Neutrophil (primary cell): ENCODE data around the gene RBM33.
A peak's percentile ranks its signal among the peaks of the same experiment; 100 is the strongest.

Source experiments
- H3K27ac ChIP-seq: fragments of 200-600 bp; sonication (generic); 2 replicates; pipeline ENCODE4 v1.5.1; 2016; ENCODE audit warnings: mild to moderate bottlenecking, moderate library complexity
- H3K27me3 ChIP-seq: fragments of 200-600 bp; sonication (generic); 2 replicates; pipeline ENCODE4 v1.6.0; 2016; ENCODE audit warnings: mild to moderate bottlenecking
- H3K36me3 ChIP-seq: fragments of 200-600 bp; sonication (generic); 2 replicates; pipeline ENCODE4 v1.5.1; 2017
- H3K4me1 ChIP-seq, 2 experiments: fragments of 200-600 bp in 1 of 2; sonication (generic) in 1 of 2; 1 replicate in 1 of 2; 2 replicates in 1 of 2; pipeline versions ENCODE4 v1.5.1 to v1.6.1; 2013 to 2016; ENCODE audit warnings: low read depth in 1 of 2, low read length in 1 of 2, mild to moderate bottlenecking in 1 of 2, moderate library complexity in 1 of 2; ENCODE audit not compliant: control insufficient read depth in 1 of 2, insufficient read depth in 1 of 2
- H3K4me3 ChIP-seq, 2 experiments: fragments of 200-600 bp in 1 of 2; sonication (generic) in 1 of 2; 1 replicate in 1 of 2; 2 replicates in 1 of 2; pipeline ENCODE4 v1.5.1; 2013 to 2016; ENCODE audit warnings: low read depth in 1 of 2, low read length in 1 of 2, mild to moderate bottlenecking in 1 of 2, moderate library complexity in 1 of 2
- H3K9me3 ChIP-seq: fragments of 200-600 bp; sonication (generic); 2 replicates; pipeline ENCODE4 v1.5.1; 2016
- TF ChIP-seq, protein P1 (sequence below): fragments of 200-600 bp; sonication (generic); IDR thresholded peaks from 2 replicates; pipeline ENCODE4 v1.5.1; 2016; ENCODE audit warnings: antibody characterized with exemption

Gene RBM33

DNA sequence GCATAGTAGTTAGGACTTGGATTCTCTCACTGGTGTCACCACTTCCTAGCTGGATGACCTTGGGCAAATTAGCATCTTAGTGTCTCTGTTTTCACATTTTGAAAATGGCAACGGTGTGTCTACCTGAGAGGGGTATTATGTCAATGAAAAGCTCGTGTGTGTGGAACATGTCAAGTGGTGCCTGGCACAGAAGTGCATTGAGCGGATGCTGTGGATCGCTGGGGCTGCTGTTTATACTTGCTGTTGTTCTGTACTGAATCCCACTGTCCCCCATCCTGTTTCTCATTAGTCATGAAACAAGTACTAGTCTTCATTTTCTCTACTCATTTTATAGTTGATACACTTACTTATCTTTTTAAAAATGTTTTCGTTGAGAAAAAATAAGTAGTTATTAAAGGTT is 26.1 kb downstream of the RBM33 start:
- no peaks in the 10 kb centered on the region for H3K9me3 ChIP-seq
- peaks cover 3 to 8% of the 10 kb centered on the region in 2 experiments for H3K4me1 ChIP-seq
- TF ChIP-seq, protein P1, sequence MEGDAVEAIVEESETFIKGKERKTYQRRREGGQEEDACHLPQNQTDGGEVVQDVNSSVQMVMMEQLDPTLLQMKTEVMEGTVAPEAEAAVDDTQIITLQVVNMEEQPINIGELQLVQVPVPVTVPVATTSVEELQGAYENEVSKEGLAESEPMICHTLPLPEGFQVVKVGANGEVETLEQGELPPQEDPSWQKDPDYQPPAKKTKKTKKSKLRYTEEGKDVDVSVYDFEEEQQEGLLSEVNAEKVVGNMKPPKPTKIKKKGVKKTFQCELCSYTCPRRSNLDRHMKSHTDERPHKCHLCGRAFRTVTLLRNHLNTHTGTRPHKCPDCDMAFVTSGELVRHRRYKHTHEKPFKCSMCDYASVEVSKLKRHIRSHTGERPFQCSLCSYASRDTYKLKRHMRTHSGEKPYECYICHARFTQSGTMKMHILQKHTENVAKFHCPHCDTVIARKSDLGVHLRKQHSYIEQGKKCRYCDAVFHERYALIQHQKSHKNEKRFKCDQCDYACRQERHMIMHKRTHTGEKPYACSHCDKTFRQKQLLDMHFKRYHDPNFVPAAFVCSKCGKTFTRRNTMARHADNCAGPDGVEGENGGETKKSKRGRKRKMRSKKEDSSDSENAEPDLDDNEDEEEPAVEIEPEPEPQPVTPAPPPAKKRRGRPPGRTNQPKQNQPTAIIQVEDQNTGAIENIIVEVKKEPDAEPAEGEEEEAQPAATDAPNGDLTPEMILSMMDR: no peak
- no peaks in the 10 kb centered on the region for H3K27me3 ChIP-seq
- H3K36me3 ChIP-seq: peaks cover 33% of the 10 kb centered on the region
- no peak overlapping the region for H3K4me3 ChIP-seq
- peak overlapping the region; percentile 41 for H3K27ac ChIP-seq

DNA sequence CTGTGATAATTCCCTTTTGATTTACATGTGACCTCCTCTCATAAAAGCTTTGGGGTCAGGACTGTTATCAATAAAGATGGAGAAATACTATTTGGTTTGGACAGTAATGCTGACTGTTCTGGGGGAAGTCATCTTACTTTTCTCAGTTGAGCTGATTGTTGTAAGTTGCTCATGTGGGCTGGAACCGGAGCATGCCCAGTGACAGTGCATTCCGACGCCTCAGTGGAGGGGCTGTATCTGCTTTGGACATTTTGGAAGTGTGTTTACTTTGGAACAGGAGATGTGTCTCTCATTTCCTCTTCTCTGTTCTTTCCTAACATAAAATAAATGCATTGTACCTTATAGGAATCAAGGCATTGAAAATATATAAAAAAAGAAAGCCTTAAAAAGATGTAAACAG is 30.1 kb downstream of the RBM33 start:
- no peaks in the 10 kb centered on the region for H3K27me3 ChIP-seq
- no peak overlapping the region for H3K4me3 ChIP-seq
- no peaks in the 10 kb centered on the region for H3K9me3 ChIP-seq
- H3K27ac ChIP-seq: no peak overlapping the region
- peaks cover 8 to 10% of the 10 kb centered on the region in 2 experiments for H3K4me1 ChIP-seq
- peaks cover 37% of the 10 kb centered on the region for H3K36me3 ChIP-seq
- TF ChIP-seq, protein P1: no peak

DNA sequence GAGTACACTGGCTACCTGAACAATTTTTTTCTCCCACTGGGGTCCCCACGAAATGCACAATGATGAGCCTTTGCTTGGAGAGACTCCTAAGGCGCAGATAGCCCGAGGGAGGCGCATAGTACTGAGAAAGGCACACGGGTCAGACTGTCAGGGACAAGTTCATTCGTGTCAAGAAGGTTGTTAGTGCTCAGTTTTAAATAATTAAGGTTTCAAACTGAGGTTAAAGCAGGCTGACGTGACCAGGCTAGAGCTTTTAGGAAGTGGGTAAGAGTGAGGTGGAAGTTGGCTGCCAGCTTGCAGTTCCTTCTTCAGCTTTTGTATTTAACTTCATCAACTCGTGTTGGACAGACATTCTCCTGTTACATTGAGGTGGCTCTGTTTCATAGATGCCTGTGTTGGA is 31.6 kb downstream of the RBM33 start:
- H3K27me3 ChIP-seq: no peaks in the 10 kb centered on the region
- TF ChIP-seq, protein P1: no peak
- H3K4me3 ChIP-seq: no peak overlapping the region
- H3K27ac ChIP-seq: peak overlapping the region; percentile 56
- peaks cover 42% of the 10 kb centered on the region for H3K36me3 ChIP-seq
- peaks cover 8 to 10% of the 10 kb centered on the region in 2 experiments for H3K4me1 ChIP-seq
- no peaks in the 10 kb centered on the region for H3K9me3 ChIP-seq

DNA sequence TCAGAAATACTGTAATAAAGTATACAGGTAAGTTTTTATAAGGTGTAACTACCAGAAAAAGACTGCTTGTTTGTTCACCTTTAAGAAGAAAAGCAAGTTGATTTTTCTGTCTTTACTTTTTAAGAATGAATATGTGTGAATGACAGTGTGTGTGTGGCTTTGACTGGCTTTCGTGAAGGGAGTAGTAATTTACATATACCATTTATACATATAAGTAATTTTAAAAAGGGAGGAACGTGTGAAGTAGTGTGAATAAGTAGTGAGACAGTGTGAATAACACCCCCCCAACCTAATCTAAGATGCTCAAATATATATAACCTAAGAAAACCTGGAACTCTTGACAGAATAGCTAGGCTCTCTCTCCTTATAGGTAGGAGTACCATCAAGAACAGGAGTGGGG is 33.2 kb downstream of the RBM33 start:
- Histone ChIP-seq H3K4me1 (peaks cover 8 to 10% of the 10 kb centered on the region in 2 experiments), H3K27me3 (no peaks in the 10 kb centered on the region), H3K9me3 (no peaks in the 10 kb centered on the region), H3K4me3 (no peak overlapping the region), H3K36me3 (peaks cover 57% of the 10 kb centered on the region), H3K27ac (no peak overlapping the region)
- TF ChIP-seq, protein P1: no peak

DNA sequence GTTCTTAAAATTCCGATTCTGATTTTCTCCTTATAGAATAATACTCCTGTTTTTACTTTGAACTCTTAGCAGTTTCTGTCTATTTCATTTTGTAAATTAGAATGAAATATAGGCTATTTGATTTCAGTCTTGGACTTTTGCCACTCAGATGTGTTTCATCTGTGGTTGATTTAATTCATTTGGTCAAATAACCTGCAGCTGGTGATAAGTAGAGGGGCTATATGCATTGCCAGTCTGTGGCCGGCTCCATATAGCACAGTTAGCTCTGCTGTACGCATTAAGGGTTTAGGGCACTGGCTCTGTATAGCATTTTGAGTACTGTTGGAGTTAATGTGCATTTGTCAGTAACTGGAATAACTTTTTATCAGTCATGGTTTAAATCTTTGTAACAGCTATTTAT is 35.7 kb downstream of the RBM33 start:
- TF ChIP-seq, protein P1: no peak
- Histone ChIP-seq H3K4me1 (peaks cover 8 to 10% of the 10 kb centered on the region in 2 experiments), H3K36me3 (peaks cover 58% of the 10 kb centered on the region), H3K4me3 (no peak overlapping the region), H3K27ac (no peak overlapping the region), H3K27me3 (no peaks in the 10 kb centered on the region), H3K9me3 (no peaks in the 10 kb centered on the region)

DNA sequence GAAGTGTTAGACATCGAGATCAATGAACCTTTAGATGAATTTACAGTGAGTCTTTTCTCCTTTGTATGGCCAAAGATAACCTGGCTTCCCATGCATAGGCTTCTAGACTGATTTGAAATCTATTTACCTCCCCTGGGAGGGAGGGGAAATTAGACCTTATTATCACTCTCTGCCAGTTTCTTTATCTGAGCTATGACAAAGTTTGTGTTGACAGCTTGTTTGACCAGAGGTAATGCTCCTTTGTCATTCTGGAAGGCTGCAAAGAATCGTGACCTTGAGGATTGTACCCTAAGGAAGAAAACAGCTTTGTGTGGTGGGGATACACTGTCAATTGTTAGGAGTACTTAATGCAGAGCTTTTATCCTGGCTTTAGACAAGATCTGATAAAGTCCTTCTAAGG is 36.4 kb downstream of the RBM33 start:
- Histone ChIP-seq H3K36me3 (peaks cover 63% of the 10 kb centered on the region), H3K4me1 (peaks cover 8 to 9% of the 10 kb centered on the region in 2 experiments), H3K27ac (no peak overlapping the region), H3K9me3 (no peaks in the 10 kb centered on the region), H3K27me3 (no peaks in the 10 kb centered on the region), H3K4me3 (no peak overlapping the region)
- TF ChIP-seq, protein P1: no peak
